Measurements from ENCODE around the gene KCNIP4.

The KCNIP4 gene

DNA sequence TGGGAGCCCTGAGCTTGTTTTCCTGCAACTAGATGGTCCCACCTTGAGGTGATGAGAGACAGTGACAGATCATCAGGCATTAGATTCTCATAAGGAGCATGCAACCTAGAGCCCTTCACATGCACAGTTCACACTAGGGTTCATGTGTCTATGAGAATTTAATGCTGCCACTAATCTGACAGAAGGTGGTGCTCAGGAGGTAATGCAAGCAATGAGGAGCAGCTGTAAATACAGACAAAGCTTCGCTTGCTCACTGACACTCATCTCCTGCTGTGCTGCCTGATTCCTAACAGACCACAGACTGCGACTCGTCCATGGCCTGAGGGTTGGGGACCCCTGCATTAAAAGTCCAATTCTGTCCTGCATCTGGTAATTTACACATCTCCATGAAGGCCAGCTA lies 141.6 kb downstream of the KCNIP4 start:
- Histone ChIP-seq H3K27ac (no peak overlapping the region), H3K4me3 (no peak overlapping the region)
- TF ChIP-seq CTCF (IDR thresholded peaks at IDR 0.05), result no peak
- no peak for DNase-seq (ENCODE audit: low spot score)

- H3K27ac ChIP-seq, result no peak overlapping the region
- no peak for TF ChIP-seq CTCF (IDR thresholded peaks at IDR 0.05)
- DNase-seq (ENCODE audit: low spot score), result no peak
- H3K4me3 ChIP-seq, result no peak overlapping the region
Measured at GRCh38 chr4:21802406-21802805, 146.2 kb downstream of the KCNIP4 start.

- no peak overlapping the region for H3K4me3 ChIP-seq
- H3K27ac ChIP-seq, result no peak overlapping the region
- no peak for TF ChIP-seq CTCF (IDR thresholded peaks at IDR 0.05)
- DNase-seq (ENCODE audit: low spot score), result no peak
Measured at GRCh38 chr4:21801661-21802385, 146.7 kb downstream of the KCNIP4 start.

- TF ChIP-seq CTCF (IDR thresholded peaks at IDR 0.05), result no peak
- no peak for DNase-seq (ENCODE audit: low spot score)
- no peak overlapping the region for H3K4me3 ChIP-seq
- H3K27ac ChIP-seq, result no peak overlapping the region
Measured at GRCh38 chr4:21795091-21795490, 153.5 kb downstream of the KCNIP4 start.

DNA sequence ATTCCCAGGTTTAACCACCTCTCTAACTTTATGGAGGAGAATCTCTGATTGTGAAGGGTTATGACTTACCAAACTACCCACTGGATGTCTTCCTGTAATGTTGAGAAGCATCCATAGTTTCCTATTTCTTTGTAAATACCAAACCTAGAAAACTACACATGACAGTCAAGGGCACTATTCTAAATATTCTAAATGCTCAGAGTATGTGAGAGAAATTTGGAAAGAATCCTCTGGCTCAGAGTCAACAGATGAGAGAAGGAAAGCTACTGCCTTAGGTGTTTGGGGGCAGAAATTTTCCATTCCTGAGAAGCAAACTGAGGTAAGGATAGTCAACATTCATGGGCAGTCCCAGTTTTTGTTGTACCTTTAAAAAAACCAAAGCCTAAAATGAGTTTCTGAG lies 155.8 kb downstream of the KCNIP4 start:
- no peak for TF ChIP-seq CTCF (IDR thresholded peaks at IDR 0.05)
- DNase-seq (ENCODE audit: low spot score), result no peak
- H3K4me3 ChIP-seq, result no peak overlapping the region
- H3K27ac ChIP-seq, result no peak overlapping the region

DNA sequence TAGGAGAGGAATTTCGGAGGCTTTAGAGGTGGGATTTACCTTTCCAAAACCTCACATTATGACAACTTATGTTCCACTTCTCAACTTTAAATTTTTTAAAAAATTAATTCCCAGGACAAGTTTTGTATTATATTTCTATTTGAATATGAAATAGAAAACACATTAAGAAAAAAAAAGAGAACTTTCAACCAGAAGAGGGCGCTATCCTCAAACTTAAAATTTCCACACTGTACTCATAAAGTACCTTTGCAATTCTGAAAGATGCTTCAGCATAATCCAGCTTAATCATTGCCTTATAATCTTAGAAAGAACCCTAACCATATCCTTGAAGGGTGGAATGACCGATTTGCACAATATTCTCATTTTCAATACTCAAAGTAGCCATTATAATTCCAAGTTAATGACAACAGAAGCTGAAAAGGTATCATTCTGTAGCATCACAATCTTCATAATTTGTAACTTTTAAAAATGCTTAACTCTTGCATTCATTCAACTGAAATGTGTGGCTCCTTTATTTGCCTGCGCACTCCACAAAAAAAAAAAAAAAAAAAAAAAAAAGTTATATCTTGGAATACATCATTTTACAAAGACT lies 158.0 kb downstream of the KCNIP4 start:
- no peak for TF ChIP-seq CTCF (IDR thresholded peaks at IDR 0.05)
- DNase-seq (ENCODE audit: low spot score), result no peak
- no peak overlapping the region for H3K27ac ChIP-seq
- H3K4me3 ChIP-seq, result no peak overlapping the region

DNA sequence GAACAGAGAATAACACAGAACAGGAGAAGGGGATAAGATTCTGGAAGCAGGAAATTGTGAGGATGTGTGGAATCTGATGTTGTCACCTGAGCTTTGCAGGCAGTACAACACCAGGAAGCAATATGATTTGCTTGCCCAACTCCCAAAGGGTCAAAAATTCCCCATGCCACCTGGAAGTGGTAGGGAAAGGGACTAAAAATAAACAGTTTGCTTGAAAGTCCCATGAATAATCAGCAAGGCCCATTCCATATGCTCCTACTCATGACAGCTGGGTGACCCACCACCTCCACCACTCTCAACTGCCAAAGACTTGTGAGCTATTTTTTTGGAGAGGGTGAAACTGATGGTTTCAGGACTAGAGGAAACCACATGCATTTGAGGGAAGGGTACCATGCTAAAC lies 168.4 kb downstream of the KCNIP4 start:
- no peak overlapping the region for H3K27ac ChIP-seq
- H3K4me3 ChIP-seq, result no peak overlapping the region
- DNase-seq (ENCODE audit: low spot score), result no peak
- no peak for TF ChIP-seq CTCF (IDR thresholded peaks at IDR 0.05)

Data from coronary artery (tissue), 2 donors.